ENCODE measurements around the gene MAST4. TPM values are rescaled to one million over a fixed set of nuclear protein-coding genes. Genes with fewer than 3 reads are reported as not detected.

MAST4 gene
- total RNA-seq, 1 experiment from 2014 or later = 1.5 TPM

GRCh38 chr5:67215519-67216471 is 619.6 kb downstream of the MAST4 start:
- DNase-seq (ENCODE audit: extremely low read depth, low read depth) = no peak

DNA sequence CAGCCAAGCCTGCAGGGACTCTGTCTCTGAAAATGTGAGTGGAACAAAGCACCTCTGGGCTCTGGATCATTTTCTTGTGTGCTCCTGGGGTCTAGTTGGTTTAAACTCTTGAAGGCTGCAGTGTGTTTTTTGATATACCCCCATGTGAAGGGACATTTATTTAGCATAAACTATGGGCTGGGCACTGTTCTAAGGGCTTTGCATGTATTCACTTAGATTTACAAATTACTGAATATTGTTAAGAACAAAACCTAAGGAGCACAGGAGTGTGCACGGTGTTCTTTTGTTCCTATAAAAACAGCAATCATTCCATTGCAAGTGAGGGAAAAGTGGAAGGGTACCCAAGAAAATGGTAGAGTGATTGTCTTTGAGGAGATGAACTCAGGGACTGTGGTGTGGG is 620.4 kb downstream of the MAST4 start:
- DNase-seq (ENCODE audit: extremely low read depth, low read depth) = no peak
